Nephron (organoid): ENCODE measurements around the gene NARF.

Source experiments
- H3K27ac Mint-ChIP-seq, 3 experiments: 2 replicates each; pipeline ENCODE4 v1.8.0; 2020; ENCODE audit warnings: mixed read lengths in 3 of 3, mild to moderate bottlenecking in 2 of 3, moderate library complexity in 1 of 3
- H3K27me3 Mint-ChIP-seq: 2 replicates; pipeline ENCODE4 v1.8.0; 2021; ENCODE audit warnings: low read depth, mild to moderate bottlenecking, moderate library complexity, mixed read lengths
- H3K36me3 Mint-ChIP-seq: 2 replicates; pipeline ENCODE4 v1.8.0; 2020; ENCODE audit warnings: low read depth, mixed read lengths
- H3K4me1 Mint-ChIP-seq: 2 replicates; pipeline ENCODE4 v1.8.0; 2020; ENCODE audit warnings: mixed read lengths
- H3K4me3 Mint-ChIP-seq, 3 experiments: 2 replicates each; pipeline ENCODE4 v1.8.0; 2020; ENCODE audit warnings: mild to moderate bottlenecking in 3 of 3, mixed read lengths in 3 of 3, moderate library complexity in 2 of 3
- H3K9me3 Mint-ChIP-seq: 2 replicates; pipeline ENCODE4 v1.8.0; 2020; ENCODE audit warnings: mixed read lengths
- CTCF ChIP-seq, 3 experiments: fragments of 200-600 bp; sonication (generic); IDR thresholded peaks; one replicate each; pipeline ENCODE4 v1.5.0; 2021; ENCODE audit warnings: antibody characterized with exemption in 3 of 3; ENCODE audit not compliant: unreplicated experiment in 3 of 3

NARF gene

GRCh38 chr17:82524540-82524939 lies 66.0 kb downstream of the NARF start:
- Mint-ChIP-seq H3K27me3 (no peaks in the 10 kb centered on the region), H3K4me3 (peak overlapping the region; percentile 25 to 35 (median 32))
- TF ChIP-seq CTCF (IDR thresholded peaks at IDR 0.05; ENCODE audit: unreplicated experiment in 3 of 3) = no peak

DNA sequence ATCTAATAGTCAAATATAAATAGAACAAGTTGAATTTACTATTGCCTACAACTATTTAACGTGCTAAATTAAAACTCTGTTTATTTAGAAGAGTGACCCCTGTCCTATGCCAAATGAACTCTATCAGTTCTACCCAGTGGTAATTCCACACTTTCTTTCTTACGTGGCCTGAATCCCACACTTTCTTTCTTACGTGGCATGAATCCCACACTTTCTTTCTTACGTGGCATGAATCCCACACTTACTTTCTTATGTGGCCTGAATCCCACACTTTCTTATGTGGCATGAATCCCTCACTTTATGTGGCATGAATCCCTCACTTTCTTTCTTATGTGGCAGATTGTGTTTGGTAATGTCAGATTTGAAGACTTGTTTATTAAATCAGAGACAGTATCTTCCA lies 67.2 kb downstream of the NARF start:
- H3K4me3 Mint-ChIP-seq = peak overlapping the region in 2 of 3 experiments; percentile 43 to 57
- peaks cover 6% of the 10 kb centered on the region for H3K36me3 Mint-ChIP-seq
- no peak for TF ChIP-seq CTCF (IDR thresholded peaks at IDR 0.05; ENCODE audit: unreplicated experiment in 3 of 3)
- H3K27ac Mint-ChIP-seq = peak overlapping the region; percentile 4 to 92 (median 18)
- H3K27me3 Mint-ChIP-seq = no peaks in the 10 kb centered on the region
- H3K9me3 Mint-ChIP-seq = no peaks in the 10 kb centered on the region
- peaks cover 52% of the 10 kb centered on the region for H3K4me1 Mint-ChIP-seq

More at GRCh38 chr17:82524540-82524939, 66.0 kb downstream of the NARF start:
- H3K9me3 Mint-ChIP-seq = no peaks in the 10 kb centered on the region
- peaks cover 6% of the 10 kb centered on the region for H3K36me3 Mint-ChIP-seq
- peaks cover 51% of the 10 kb centered on the region for H3K4me1 Mint-ChIP-seq
- H3K27ac Mint-ChIP-seq = peak overlapping the region; percentile 72 to 91 (median 76)

DNA sequence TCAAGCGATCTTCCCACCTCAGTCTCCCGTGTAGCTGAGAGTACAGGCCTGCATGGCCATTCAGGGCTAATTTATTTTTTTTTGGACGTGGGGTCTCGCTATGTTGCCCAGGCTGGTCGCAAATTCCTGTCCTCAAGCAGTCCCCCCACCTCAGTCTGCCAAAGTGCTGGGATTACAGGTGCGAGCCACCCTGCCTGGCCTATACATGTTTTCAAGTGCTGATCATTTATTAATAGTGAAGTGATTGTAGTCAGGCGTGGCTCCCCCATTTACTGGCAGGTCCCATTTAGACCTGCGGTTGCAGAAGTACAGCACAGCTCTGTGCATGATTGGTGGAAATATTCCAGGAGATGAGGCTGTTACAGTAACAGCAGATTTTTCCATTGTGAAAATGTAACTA lies 69.4 kb downstream of the NARF start:
- Mint-ChIP-seq H3K36me3 (peaks cover 6% of the 10 kb centered on the region), H3K4me1 (peaks cover 55% of the 10 kb centered on the region), H3K27ac (peak overlapping the region; percentile 37 to 68 (median 42)), H3K27me3 (no peaks in the 10 kb centered on the region), H3K9me3 (no peaks in the 10 kb centered on the region), H3K4me3 (no peak overlapping the region)
- TF ChIP-seq CTCF (IDR thresholded peaks at IDR 0.05; ENCODE audit: unreplicated experiment in 3 of 3) = no peak

- Mint-ChIP-seq H3K27me3 (no peaks in the 10 kb centered on the region), H3K4me1 (peaks cover 54% of the 10 kb centered on the region), H3K27ac (peak overlapping the region; percentile 37 to 60 (median 42)), H3K4me3 (no peak overlapping the region), H3K36me3 (peaks cover 3% of the 10 kb centered on the region), H3K9me3 (no peaks in the 10 kb centered on the region)
- TF ChIP-seq CTCF (IDR thresholded peaks at IDR 0.05; ENCODE audit: unreplicated experiment in 3 of 3) = peak; percentile 30 to 40 (median 39)
Measured at GRCh38 chr17:82528484-82529265, 70.1 kb downstream of the NARF start.

DNA sequence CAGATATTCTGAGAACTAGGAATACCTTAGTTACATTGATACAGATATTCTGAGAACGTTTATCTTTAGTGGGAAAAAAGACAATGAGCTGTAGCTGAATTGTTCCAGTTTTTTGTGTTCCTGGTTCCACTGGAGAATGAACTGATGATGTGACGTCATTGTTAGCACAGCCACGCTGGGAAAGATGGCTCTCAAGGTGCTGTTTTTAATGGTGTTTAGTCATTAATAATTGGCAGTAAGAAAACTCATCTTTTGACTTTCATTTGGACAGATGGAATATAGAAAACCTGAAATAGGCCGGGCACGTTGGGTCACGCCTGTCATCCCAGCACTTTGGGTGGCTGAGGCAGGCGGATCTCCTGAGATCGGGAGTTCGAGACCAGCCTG lies 71.4 kb downstream of the NARF start:
- H3K27me3 Mint-ChIP-seq = no peaks in the 10 kb centered on the region
- no peaks in the 10 kb centered on the region for H3K9me3 Mint-ChIP-seq
- H3K4me3 Mint-ChIP-seq = no peak overlapping the region
- H3K4me1 Mint-ChIP-seq = peaks cover 57% of the 10 kb centered on the region
- no peak for TF ChIP-seq CTCF (IDR thresholded peaks at IDR 0.05; ENCODE audit: unreplicated experiment in 3 of 3)
- no peaks in the 10 kb centered on the region for H3K36me3 Mint-ChIP-seq
- H3K27ac Mint-ChIP-seq = no peak overlapping the region

GRCh38 chr17:82531431-82531881 lies 72.9 kb downstream of the NARF start:
- peaks cover 61% of the 10 kb centered on the region for H3K4me1 Mint-ChIP-seq
- H3K27ac Mint-ChIP-seq = peak overlapping the region; percentile 42 to 69 (median 58)
- H3K9me3 Mint-ChIP-seq = no peaks in the 10 kb centered on the region
- TF ChIP-seq CTCF (IDR thresholded peaks at IDR 0.05; ENCODE audit: unreplicated experiment in 3 of 3) = no peak
- H3K4me3 Mint-ChIP-seq = no peak overlapping the region
- H3K27me3 Mint-ChIP-seq = no peaks in the 10 kb centered on the region
- H3K36me3 Mint-ChIP-seq = no peaks in the 10 kb centered on the region
